MM.1S (cell line): ENCODE measurements around the gene DCUN1D3.

Source experiments
- DNase-seq: peaks from one replicate; pipeline ENCODE4 v3.0.0-alpha.2; 2015
- H2AFZ ChIP-seq: fragments of 300-600 bp; sonication (generic); 2 replicates; pipeline ENCODE4 v1.6.0; 2016; ENCODE audit warnings: antibody characterized with exemption, low read length
- H3F3A ChIP-seq: fragments of 300-600 bp; sonication (generic); 2 replicates; pipeline ENCODE4 v1.6.1; 2016; ENCODE audit warnings: mild to moderate bottlenecking, antibody characterized with exemption, low read length, moderate library complexity, mixed read lengths; ENCODE audit not compliant: insufficient read depth
- H3K27ac ChIP-seq: fragments of 300-600 bp; sonication (generic); 2 replicates; pipeline ENCODE4 v1.5.1; 2016; ENCODE audit warnings: mild to moderate bottlenecking, low read length
- H3K27me3 ChIP-seq: fragments of 300-600 bp; sonication (generic); replicated peaks from 2 replicates; pipeline ENCODE4 v1.6.0; 2016; ENCODE audit warnings: low read length; ENCODE audit not compliant: insufficient read depth
- H3K36me3 ChIP-seq: fragments of 300-600 bp; sonication (generic); replicated peaks from 2 replicates; pipeline ENCODE4 v1.6.1; 2016; ENCODE audit warnings: mild to moderate bottlenecking, low read length, mixed read lengths; ENCODE audit not compliant: insufficient read depth
- H3K4me1 ChIP-seq: fragments of 300-600 bp; sonication (generic); 2 replicates; pipeline ENCODE4 v1.6.1; 2016; ENCODE audit warnings: low read length, mixed read lengths
- H3K4me2 ChIP-seq: fragments of 300-600 bp; sonication (generic); 2 replicates; pipeline ENCODE4 v1.6.0; 2016; ENCODE audit warnings: low read depth, low read length
- H3K4me3 ChIP-seq: fragments of 300-600 bp; sonication (generic); 2 replicates; pipeline ENCODE4 v1.5.1; 2016; ENCODE audit warnings: low read length, mixed read lengths
- H3K79me2 ChIP-seq: fragments of 300-600 bp; sonication (generic); 2 replicates; pipeline ENCODE4 v1.6.1; 2016; ENCODE audit warnings: mixed run types, low read length, mixed read lengths
- H3K9ac ChIP-seq: fragments of 300-600 bp; sonication (generic); 2 replicates; pipeline ENCODE4 v1.6.1; 2016; ENCODE audit warnings: low read length, mixed read lengths
- H3K9me2 ChIP-seq: fragments of 300-600 bp; sonication (generic); replicated peaks from 2 replicates; pipeline ENCODE4 v1.6.1; 2016; ENCODE audit warnings: mild to moderate bottlenecking, low read length, mixed read lengths; ENCODE audit not compliant: insufficient read depth
- H3K9me3 ChIP-seq: fragments of 300-600 bp; sonication (generic); replicated peaks from 2 replicates; pipeline ENCODE4 v1.6.1; 2016; ENCODE audit warnings: mild to moderate bottlenecking, low read length, mixed read lengths; ENCODE audit not compliant: insufficient read depth
- H4K20me1 ChIP-seq: fragments of 300-600 bp; sonication (generic); 2 replicates; pipeline ENCODE4 v1.6.1; 2016; ENCODE audit warnings: mild to moderate bottlenecking, low read length, moderate library complexity, mixed read lengths; ENCODE audit not compliant: insufficient read depth
- EZH2 ChIP-seq: fragments of 300-600 bp; sonication (generic); optimal IDR thresholded peaks from 2 replicates; pipeline ENCODE3; 2017; ENCODE audit warnings: low read depth, mild to moderate bottlenecking, antibody characterized with exemption, low read length, mixed read lengths
- EZH2phosphoT487 ChIP-seq: fragments of 300-600 bp; sonication (generic); IDR thresholded peaks from 2 replicates; pipeline ENCODE4 v1.6.1; 2018; ENCODE audit warnings: antibody characterized with exemption, low read length
- TF ChIP-seq, protein P1 (sequence below): fragments of 300-600 bp; sonication (generic); IDR thresholded peaks from 2 replicates; pipeline ENCODE4 v1.5.1; 2016; ENCODE audit warnings: antibody characterized with exemption, low read length, mixed read lengths

Gene DCUN1D3

DNA sequence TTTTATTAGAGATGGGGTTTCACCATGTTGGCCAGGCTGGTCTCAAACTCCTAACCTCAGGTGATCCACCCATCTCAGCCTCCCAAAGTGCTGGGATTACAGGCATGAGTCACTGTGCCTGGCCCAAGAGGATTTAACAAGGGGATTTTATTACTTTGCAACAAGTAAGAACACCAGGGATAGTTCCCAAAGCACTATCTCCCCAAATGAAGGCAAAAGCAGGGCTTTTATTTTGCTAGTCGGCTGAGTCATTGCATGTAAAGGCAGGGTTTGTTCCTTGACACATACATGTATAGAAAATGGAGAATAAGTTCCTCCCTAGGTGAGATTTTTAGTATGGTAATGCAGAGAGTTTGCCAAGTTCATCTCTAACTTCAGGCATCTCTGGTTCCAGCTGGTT lies 69.8 kb downstream of the DCUN1D3 start:
- Histone ChIP-seq H3K9ac (no peak overlapping the region), H3K9me3 (no peaks in the 10 kb centered on the region), H3K79me2 (no peaks in the 10 kb centered on the region), H2AFZ (no peak overlapping the region), H3K27ac (no peak overlapping the region), H3K4me1 (no peaks in the 10 kb centered on the region), H3K27me3 (no peaks in the 10 kb centered on the region), H3K36me3 (no peaks in the 10 kb centered on the region), H4K20me1 (no peaks in the 10 kb centered on the region), H3F3A (no peaks in the 10 kb centered on the region), H3K4me2 (no peak overlapping the region), H3K9me2 (no peaks in the 10 kb centered on the region), H3K4me3 (no peak overlapping the region)
- no peak for TF ChIP-seq EZH2
- TF ChIP-seq, protein P1, sequence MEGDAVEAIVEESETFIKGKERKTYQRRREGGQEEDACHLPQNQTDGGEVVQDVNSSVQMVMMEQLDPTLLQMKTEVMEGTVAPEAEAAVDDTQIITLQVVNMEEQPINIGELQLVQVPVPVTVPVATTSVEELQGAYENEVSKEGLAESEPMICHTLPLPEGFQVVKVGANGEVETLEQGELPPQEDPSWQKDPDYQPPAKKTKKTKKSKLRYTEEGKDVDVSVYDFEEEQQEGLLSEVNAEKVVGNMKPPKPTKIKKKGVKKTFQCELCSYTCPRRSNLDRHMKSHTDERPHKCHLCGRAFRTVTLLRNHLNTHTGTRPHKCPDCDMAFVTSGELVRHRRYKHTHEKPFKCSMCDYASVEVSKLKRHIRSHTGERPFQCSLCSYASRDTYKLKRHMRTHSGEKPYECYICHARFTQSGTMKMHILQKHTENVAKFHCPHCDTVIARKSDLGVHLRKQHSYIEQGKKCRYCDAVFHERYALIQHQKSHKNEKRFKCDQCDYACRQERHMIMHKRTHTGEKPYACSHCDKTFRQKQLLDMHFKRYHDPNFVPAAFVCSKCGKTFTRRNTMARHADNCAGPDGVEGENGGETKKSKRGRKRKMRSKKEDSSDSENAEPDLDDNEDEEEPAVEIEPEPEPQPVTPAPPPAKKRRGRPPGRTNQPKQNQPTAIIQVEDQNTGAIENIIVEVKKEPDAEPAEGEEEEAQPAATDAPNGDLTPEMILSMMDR: no peak
- TF ChIP-seq EZH2phosphoT487: no peak
- no peak for DNase-seq

DNA sequence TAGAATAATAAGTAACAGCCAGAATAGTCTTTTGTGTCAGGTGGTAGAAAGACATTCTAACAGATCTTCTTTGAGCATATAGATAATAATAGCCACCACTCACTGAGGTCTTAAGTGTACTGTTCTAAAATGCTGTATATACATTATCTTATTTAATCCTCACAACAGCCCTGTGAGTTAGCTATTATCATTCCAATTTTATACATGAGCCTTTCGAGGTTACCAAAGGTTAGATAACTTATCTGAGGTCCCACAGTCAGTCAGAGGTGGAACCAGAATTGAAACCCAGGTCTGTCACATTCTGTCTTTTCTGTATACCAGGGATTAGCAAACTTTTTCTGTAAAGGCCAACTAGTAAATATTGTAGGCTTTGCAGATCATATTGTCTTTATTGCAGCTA lies 70.6 kb downstream of the DCUN1D3 start:
- H3K9ac ChIP-seq: no peak overlapping the region
- no peaks in the 10 kb centered on the region for H3K4me1 ChIP-seq
- no peaks in the 10 kb centered on the region for H3K9me3 ChIP-seq
- H3K27me3 ChIP-seq: no peaks in the 10 kb centered on the region
- TF ChIP-seq EZH2phosphoT487: no peak
- TF ChIP-seq EZH2: no peak
- TF ChIP-seq, protein P1: no peak
- no peak for DNase-seq
- no peaks in the 10 kb centered on the region for H3K9me2 ChIP-seq
- H3K4me3 ChIP-seq: no peak overlapping the region
- H3K27ac ChIP-seq: no peak overlapping the region
- H4K20me1 ChIP-seq: no peaks in the 10 kb centered on the region
- no peaks in the 10 kb centered on the region for H3F3A ChIP-seq
- H3K79me2 ChIP-seq: no peaks in the 10 kb centered on the region
- H2AFZ ChIP-seq: no peak overlapping the region
- no peak overlapping the region for H3K4me2 ChIP-seq
- H3K36me3 ChIP-seq: no peaks in the 10 kb centered on the region

DNA sequence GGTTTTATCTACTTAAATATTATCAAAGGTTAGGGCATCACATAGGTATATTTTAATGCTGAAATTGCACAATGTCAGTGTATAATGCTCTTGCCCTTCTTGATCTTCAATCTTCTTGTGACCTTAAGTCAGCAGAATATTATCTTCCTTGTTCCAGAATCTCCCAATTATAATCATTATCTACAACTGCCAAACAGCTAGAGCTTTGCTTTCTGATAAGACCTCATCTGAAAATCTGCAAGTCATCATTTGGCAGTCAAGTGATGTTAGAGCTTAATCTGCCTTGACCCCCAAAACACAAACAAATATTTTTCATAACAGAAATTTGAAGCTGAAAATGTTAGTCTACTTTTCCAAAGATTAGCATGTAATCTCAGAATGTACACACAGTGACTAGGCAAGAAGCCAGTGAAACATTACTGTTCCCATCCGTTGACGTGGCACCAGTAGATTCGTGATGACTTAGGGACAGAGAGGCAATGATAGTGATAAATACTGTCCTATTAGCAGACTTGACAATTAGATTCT lies 74.1 kb downstream of the DCUN1D3 start:
- Histone ChIP-seq H3K4me2 (no peak overlapping the region), H3K4me1 (peaks cover 4% of the 10 kb centered on the region; the same call in 1 of the 2 replicates), H2AFZ (no peak overlapping the region), H3K27me3 (no peaks in the 10 kb centered on the region), H3K9ac (no peak overlapping the region), H3K27ac (no peak overlapping the region), H3K36me3 (no peaks in the 10 kb centered on the region), H3K4me3 (no peak overlapping the region), H3K9me3 (no peaks in the 10 kb centered on the region), H3K9me2 (no peaks in the 10 kb centered on the region), H3F3A (no peaks in the 10 kb centered on the region), H3K79me2 (no peaks in the 10 kb centered on the region), H4K20me1 (no peaks in the 10 kb centered on the region)
- no peak for TF ChIP-seq EZH2phosphoT487
- TF ChIP-seq EZH2: no peak
- TF ChIP-seq, protein P1: no peak
- no peak for DNase-seq
